Liver (tissue), 9 donors: ENCODE data around the gene AOPEP. TPM values are rescaled to one million over a fixed set of nuclear protein-coding genes. Genes with fewer than 3 reads are reported as not detected.

ENCODE experiments used
- DNase-seq: peaks from one replicate; pipeline ENCODE4 v3.0.0-alpha.2; 2017; ENCODE audit warnings: low spot score
- H3K27ac ChIP-seq, 2 donors: one replicate each; pipeline ENCODE4 v1.7.0; 2013; ENCODE audit warnings: inconsistent platforms in 2 of 2, low read length in 2 of 2, control low read depth in 1 of 2, low read depth in 1 of 2, mild to moderate bottlenecking in 1 of 2
- H3K27me3 ChIP-seq, 4 donors: one replicate each; pipeline versions ENCODE4 v1.6.1 to v1.7.0; 2013; ENCODE audit warnings: low read length in 3 of 4, inconsistent platforms in 1 of 4, mild to moderate bottlenecking in 1 of 4, moderate library complexity in 1 of 4; ENCODE audit not compliant: control insufficient read depth in 4 of 4, insufficient read depth in 4 of 4
- H3K36me3 ChIP-seq, 4 donors: one replicate each; pipeline versions ENCODE4 v1.6.1 to v1.7.0; 2013; ENCODE audit warnings: low read length in 3 of 4, mild to moderate bottlenecking in 3 of 4, low read depth in 1 of 4, moderate library complexity in 1 of 4; ENCODE audit not compliant: control insufficient read depth in 4 of 4, insufficient read depth in 3 of 4
- H3K4me1 ChIP-seq, 4 donors: one replicate each; pipeline versions ENCODE4 v1.6.1 to v1.7.0; 2013; ENCODE audit warnings: low read length in 3 of 4, mild to moderate bottlenecking in 3 of 4, moderate library complexity in 1 of 4; ENCODE audit not compliant: control insufficient read depth in 4 of 4, insufficient read depth in 4 of 4
- H3K4me3 ChIP-seq, 3 donors: one replicate each; pipeline versions ENCODE4 v1.6.1 to v1.7.0; 2013; ENCODE audit warnings: low read length in 3 of 3, control low read depth in 1 of 3, low read depth in 1 of 3, mild to moderate bottlenecking in 1 of 3
- H3K9ac ChIP-seq, 2 donors: one replicate each; pipeline ENCODE4 v1.7.0; 2013; ENCODE audit warnings: low read length in 2 of 2, mild to moderate bottlenecking in 2 of 2, moderate library complexity in 2 of 2, control low read depth in 1 of 2, low read depth in 1 of 2
- H3K9me3 ChIP-seq, 4 donors: one replicate each; pipeline versions ENCODE4 v1.6.1 to v1.7.0; 2013; ENCODE audit warnings: low read length in 3 of 4; ENCODE audit not compliant: control insufficient read depth in 4 of 4
- EGR1 ChIP-seq, 2 donors: IDR thresholded peaks; 2 replicates each; pipeline ENCODE4 v1.6.1; 2016 to 2018; ENCODE audit warnings: antibody characterized with exemption in 2 of 2, low read depth in 2 of 2
- FOXA1 ChIP-seq: IDR thresholded peaks from 2 replicates; pipeline ENCODE4 v1.6.1; 2016; ENCODE audit warnings: antibody characterized with exemption
- FOXA2 ChIP-seq: IDR thresholded peaks from 2 replicates; pipeline ENCODE4 v1.6.1; 2016; ENCODE audit warnings: antibody characterized with exemption
- GABPA ChIP-seq, 2 donors: IDR thresholded peaks in 1 of 2; conservative IDR thresholded peaks in 1 of 2; 2 replicates each; pipeline ENCODE4 v1.6.1; 2016; ENCODE audit warnings: antibody characterized with exemption in 2 of 2, mild to moderate bottlenecking in 1 of 2, moderate library complexity in 1 of 2
- HNF4A ChIP-seq, 2 donors: conservative IDR thresholded peaks; 2 replicates each; pipeline ENCODE4 v1.6.1; 2016; ENCODE audit warnings: antibody characterized with exemption in 2 of 2, mild to moderate bottlenecking in 2 of 2
- HNF4G ChIP-seq: IDR thresholded peaks from 2 replicates; pipeline ENCODE4 v1.6.1; 2016; ENCODE audit warnings: antibody characterized with exemption
- JUND ChIP-seq, 2 donors: IDR thresholded peaks; 2 replicates each; pipeline ENCODE4 v1.6.1; 2016; ENCODE audit warnings: antibody characterized with exemption in 2 of 2
- NR2F2 ChIP-seq: IDR thresholded peaks from 2 replicates; pipeline ENCODE4 v1.6.1; 2016; ENCODE audit warnings: antibody characterized with exemption
- RAD21 ChIP-seq, 2 donors: IDR thresholded peaks; 2 replicates each; pipeline ENCODE4 v1.6.1; 2016; ENCODE audit warnings: antibody characterized with exemption in 2 of 2, mild to moderate bottlenecking in 2 of 2
- RXRA ChIP-seq, 2 donors: IDR thresholded peaks; 2 replicates each; pipeline ENCODE4 v1.6.1; 2017 to 2018; ENCODE audit warnings: antibody characterized with exemption in 2 of 2, mild to moderate bottlenecking in 1 of 2
- SP1 ChIP-seq: IDR thresholded peaks from 2 replicates; pipeline ENCODE4 v1.6.1; 2018; ENCODE audit warnings: antibody characterized with exemption, mild to moderate bottlenecking
- TAF1 ChIP-seq: conservative IDR thresholded peaks from 2 replicates; pipeline ENCODE4 v1.6.1; 2016; ENCODE audit warnings: antibody characterized with exemption, mild to moderate bottlenecking
- YY1 ChIP-seq: IDR thresholded peaks from 2 replicates; pipeline ENCODE4 v1.6.1; 2016; ENCODE audit warnings: antibody characterized with exemption, mild to moderate bottlenecking
- WGBS: extraction: QIAGEN DNeasy Blood & Tissue Kit; methylation state at CpG from one replicate; pipeline ENCODE4 v1.1.7; 2013; 5-methylcytosine and 5-hydroxymethylcytosine counted together
- polyA plus RNA-seq, 2 donors: library from polyadenylated mRNA; stranded (reverse) in 1 of 2; unstranded in 1 of 2; fragments of 200-250 nt in 1 of 2; fragments of >200 nt in 1 of 2; fragmentation: Nextera tagmentation in 1 of 2; extraction: Ambion mirVana in 1 of 2; gene quantifications; one replicate each; pipeline versions ENCODE4 v1.2.1 to v1.2.3, GENCODE V29; 2013 to 2015
- total RNA-seq, 2 donors: library from RNA; depleted of rRNA; stranded (reverse); fragments of >200 nt; gene quantifications; one replicate each; pipeline ENCODE4 v1.2.3, GENCODE V29; 2014
- TF ChIP-seq, protein P1 (sequence below): IDR thresholded peaks from 2 replicates; pipeline ENCODE4 v1.6.1; 2016; ENCODE audit warnings: antibody characterized with exemption
- TF ChIP-seq, protein P2 (sequence below): IDR thresholded peaks from 2 replicates; pipeline ENCODE4 v1.6.1; 2016; ENCODE audit warnings: antibody characterized with exemption, mild to moderate bottlenecking
- TF ChIP-seq, protein P3 (sequence below): fragments of 150-350 bp; IDR thresholded peaks from 2 replicates; pipeline ENCODE4 v1.5.1; 2017; ENCODE audit warnings: improper control_type of control experiment, low read depth, low read length; ENCODE audit not compliant: missing input control
- TF ChIP-seq, protein P4 (sequence below): IDR thresholded peaks from 2 replicates; pipeline ENCODE4 v1.6.1; 2016; ENCODE audit warnings: antibody characterized with exemption
- TF ChIP-seq, protein P5 (sequence below): IDR thresholded peaks from 2 replicates; pipeline ENCODE4 v1.6.1; 2016; ENCODE audit warnings: antibody characterized with exemption
- donor health status: healthy.
- donor health status: healthy.
- donor health status: healthy.
- donor health status: healthy.
- donor health status: healthy.

Gene AOPEP
- total and polyA plus RNA-seq, 4 donors = 22.2 to 77.1 (median 34.8) TPM

DNA sequence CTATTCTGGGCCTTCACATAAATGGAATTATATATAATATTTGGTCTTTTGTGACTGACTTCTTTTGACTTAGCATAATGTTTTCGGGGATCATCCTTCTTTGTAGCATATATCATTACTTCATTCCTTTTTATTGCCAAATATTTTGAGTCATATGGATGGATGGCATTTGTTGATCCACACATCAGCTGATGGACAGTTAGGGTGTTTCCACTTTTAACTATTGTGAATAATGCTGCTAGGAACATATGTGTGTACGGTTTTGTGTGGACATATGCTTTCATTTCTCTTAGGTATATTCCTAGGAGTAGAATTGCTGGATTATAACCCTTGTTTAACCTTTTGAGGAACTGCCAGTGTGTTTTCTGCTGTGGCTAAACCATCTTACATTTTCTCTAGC, 341.4 kb downstream of the AOPEP start:
- no peak for TF ChIP-seq RXRA (IDR thresholded peaks at IDR 0.05)
- WGBS = 48% methylated on average over 2 of the region's 2 CpGs
- Histone ChIP-seq H3K9me3 (no peaks in the 10 kb centered on the region), H3K4me3 (no peak overlapping the region), H3K27me3 (no peaks in the 10 kb centered on the region), H3K4me1 (peaks cover 12 to 84% (median 55%) of the 10 kb centered on the region in 4 donors), H3K27ac (no peak overlapping the region), H3K9ac (no peak overlapping the region), H3K36me3 (peaks cover 10 to 58% (median 36%) of the 10 kb centered on the region in 4 donors)
- DNase-seq = no peak

DNA sequence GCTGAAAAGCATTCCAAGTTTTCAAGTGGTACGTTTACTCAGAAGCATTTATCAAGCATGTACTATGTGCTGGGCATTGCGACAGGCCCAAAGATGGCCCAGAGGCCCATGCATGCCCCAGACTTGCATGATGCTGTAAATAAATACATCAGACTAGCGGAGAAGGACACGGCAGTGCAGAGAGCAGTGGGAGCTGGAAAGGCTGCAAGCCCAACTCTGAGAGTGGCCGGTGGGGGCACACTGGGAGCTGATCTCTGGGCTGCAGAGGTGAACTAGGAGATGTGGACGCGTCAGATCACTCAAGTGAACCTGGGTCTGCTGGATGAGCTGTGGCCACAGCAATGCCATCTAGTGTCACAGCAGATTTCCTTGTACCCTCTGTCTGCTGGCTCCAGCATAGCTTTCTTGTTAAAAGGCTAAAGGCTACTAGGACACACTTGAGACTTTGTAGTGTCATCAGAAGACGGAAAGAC, 344.1 kb downstream of the AOPEP start:
- Histone ChIP-seq H3K36me3 (peaks cover 4 to 66% (median 36%) of the 10 kb centered on the region in 4 donors), H3K27ac (no peak overlapping the region), H3K4me1 (peaks cover 10 to 82% (median 43%) of the 10 kb centered on the region in 4 donors), H3K4me3 (no peak overlapping the region), H3K9ac (no peak overlapping the region), H3K9me3 (no peaks in the 10 kb centered on the region), H3K27me3 (no peaks in the 10 kb centered on the region)
- DNase-seq = peak; percentile 38
- TF ChIP-seq FOXA1 = no peak
- no peak for TF ChIP-seq HNF4G
- no peak for TF ChIP-seq SP1
- no peak for TF ChIP-seq NR2F2
- TF ChIP-seq EGR1 (IDR thresholded peaks at IDR 0.05; ENCODE audit: low read depth in 2 of 2) = no peak
- no peak for TF ChIP-seq FOXA2
- TF ChIP-seq RAD21 (IDR thresholded peaks at IDR 0.05) = peak in 1 of 2 donors; percentile 44
- 62% methylated on average over 8 of the region's 8 CpGs for WGBS

DNA sequence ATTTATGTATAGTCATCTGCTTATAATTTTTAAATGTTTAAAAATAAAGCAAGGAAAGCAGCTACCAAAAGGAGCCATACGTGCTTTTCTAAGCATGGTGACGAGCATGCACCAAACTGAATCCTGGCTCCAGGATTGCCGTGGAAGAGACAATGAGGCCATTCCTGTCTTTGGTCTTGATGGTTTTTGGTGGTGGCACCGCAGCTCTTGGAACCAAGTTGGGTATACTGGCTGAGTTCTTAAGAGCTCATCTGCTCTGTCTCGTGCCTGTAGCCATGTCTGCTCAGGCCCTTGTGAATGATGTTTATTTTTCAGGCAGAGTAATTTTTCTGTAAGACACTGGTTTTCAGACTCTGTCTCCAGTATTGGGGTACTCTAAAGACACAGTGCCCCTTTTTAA, 345.0 kb downstream of the AOPEP start:
- no peaks in the 10 kb centered on the region for H3K9me3 ChIP-seq
- no peak overlapping the region for H3K9ac ChIP-seq
- H3K4me3 ChIP-seq = no peak overlapping the region
- WGBS = 97% methylated on average over 5 of the region's 5 CpGs
- TF ChIP-seq EGR1 (IDR thresholded peaks at IDR 0.05; ENCODE audit: low read depth in 2 of 2) = no peak
- TF ChIP-seq, protein P1, sequence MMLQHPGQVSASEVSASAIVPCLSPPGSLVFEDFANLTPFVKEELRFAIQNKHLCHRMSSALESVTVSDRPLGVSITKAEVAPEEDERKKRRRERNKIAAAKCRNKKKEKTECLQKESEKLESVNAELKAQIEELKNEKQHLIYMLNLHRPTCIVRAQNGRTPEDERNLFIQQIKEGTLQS = no peak
- no peak for TF ChIP-seq RXRA (IDR thresholded peaks at IDR 0.05)
- TF ChIP-seq, protein P2, sequence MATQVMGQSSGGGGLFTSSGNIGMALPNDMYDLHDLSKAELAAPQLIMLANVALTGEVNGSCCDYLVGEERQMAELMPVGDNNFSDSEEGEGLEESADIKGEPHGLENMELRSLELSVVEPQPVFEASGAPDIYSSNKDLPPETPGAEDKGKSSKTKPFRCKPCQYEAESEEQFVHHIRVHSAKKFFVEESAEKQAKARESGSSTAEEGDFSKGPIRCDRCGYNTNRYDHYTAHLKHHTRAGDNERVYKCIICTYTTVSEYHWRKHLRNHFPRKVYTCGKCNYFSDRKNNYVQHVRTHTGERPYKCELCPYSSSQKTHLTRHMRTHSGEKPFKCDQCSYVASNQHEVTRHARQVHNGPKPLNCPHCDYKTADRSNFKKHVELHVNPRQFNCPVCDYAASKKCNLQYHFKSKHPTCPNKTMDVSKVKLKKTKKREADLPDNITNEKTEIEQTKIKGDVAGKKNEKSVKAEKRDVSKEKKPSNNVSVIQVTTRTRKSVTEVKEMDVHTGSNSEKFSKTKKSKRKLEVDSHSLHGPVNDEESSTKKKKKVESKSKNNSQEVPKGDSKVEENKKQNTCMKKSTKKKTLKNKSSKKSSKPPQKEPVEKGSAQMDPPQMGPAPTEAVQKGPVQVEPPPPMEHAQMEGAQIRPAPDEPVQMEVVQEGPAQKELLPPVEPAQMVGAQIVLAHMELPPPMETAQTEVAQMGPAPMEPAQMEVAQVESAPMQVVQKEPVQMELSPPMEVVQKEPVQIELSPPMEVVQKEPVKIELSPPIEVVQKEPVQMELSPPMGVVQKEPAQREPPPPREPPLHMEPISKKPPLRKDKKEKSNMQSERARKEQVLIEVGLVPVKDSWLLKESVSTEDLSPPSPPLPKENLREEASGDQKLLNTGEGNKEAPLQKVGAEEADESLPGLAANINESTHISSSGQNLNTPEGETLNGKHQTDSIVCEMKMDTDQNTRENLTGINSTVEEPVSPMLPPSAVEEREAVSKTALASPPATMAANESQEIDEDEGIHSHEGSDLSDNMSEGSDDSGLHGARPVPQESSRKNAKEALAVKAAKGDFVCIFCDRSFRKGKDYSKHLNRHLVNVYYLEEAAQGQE = no peak
- TF ChIP-seq YY1 = no peak
- TF ChIP-seq, protein P3, sequence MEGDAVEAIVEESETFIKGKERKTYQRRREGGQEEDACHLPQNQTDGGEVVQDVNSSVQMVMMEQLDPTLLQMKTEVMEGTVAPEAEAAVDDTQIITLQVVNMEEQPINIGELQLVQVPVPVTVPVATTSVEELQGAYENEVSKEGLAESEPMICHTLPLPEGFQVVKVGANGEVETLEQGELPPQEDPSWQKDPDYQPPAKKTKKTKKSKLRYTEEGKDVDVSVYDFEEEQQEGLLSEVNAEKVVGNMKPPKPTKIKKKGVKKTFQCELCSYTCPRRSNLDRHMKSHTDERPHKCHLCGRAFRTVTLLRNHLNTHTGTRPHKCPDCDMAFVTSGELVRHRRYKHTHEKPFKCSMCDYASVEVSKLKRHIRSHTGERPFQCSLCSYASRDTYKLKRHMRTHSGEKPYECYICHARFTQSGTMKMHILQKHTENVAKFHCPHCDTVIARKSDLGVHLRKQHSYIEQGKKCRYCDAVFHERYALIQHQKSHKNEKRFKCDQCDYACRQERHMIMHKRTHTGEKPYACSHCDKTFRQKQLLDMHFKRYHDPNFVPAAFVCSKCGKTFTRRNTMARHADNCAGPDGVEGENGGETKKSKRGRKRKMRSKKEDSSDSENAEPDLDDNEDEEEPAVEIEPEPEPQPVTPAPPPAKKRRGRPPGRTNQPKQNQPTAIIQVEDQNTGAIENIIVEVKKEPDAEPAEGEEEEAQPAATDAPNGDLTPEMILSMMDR = no peak
- no peak for TF ChIP-seq JUND (IDR thresholded peaks at IDR 0.05)
- no peak for TF ChIP-seq HNF4A (conservative IDR thresholded peaks at IDR 0.05)
- TF ChIP-seq TAF1 = no peak
- no peak for TF ChIP-seq RAD21 (IDR thresholded peaks at IDR 0.05)
- no peak for TF ChIP-seq FOXA2
- TF ChIP-seq, protein P4, sequence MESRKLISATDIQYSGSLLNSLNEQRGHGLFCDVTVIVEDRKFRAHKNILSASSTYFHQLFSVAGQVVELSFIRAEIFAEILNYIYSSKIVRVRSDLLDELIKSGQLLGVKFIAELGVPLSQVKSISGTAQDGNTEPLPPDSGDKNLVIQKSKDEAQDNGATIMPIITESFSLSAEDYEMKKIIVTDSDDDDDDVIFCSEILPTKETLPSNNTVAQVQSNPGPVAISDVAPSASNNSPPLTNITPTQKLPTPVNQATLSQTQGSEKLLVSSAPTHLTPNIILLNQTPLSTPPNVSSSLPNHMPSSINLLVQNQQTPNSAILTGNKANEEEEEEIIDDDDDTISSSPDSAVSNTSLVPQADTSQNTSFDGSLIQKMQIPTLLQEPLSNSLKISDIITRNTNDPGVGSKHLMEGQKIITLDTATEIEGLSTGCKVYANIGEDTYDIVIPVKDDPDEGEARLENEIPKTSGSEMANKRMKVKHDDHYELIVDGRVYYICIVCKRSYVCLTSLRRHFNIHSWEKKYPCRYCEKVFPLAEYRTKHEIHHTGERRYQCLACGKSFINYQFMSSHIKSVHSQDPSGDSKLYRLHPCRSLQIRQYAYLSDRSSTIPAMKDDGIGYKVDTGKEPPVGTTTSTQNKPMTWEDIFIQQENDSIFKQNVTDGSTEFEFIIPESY = no peak
- TF ChIP-seq FOXA1 = no peak
- no peak for TF ChIP-seq SP1
- no peak for TF ChIP-seq GABPA (IDR thresholded peaks at IDR 0.05 in 1 of 2, conservative IDR thresholded peaks at IDR 0.05 in 1 of 2)
- TF ChIP-seq, protein P5, sequence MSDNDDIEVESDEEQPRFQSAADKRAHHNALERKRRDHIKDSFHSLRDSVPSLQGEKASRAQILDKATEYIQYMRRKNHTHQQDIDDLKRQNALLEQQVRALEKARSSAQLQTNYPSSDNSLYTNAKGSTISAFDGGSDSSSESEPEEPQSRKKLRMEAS = no peak
- TF ChIP-seq HNF4G = no peak
- H3K4me1 ChIP-seq = peaks cover 8 to 83% (median 48%) of the 10 kb centered on the region in 4 donors
- no peak for DNase-seq
- H3K36me3 ChIP-seq = peaks cover 4 to 69% (median 37%) of the 10 kb centered on the region in 4 donors
- no peak overlapping the region for H3K27ac ChIP-seq
- H3K27me3 ChIP-seq = no peaks in the 10 kb centered on the region
